Gastroesophageal sphincter (tissue), 4 donors: Measurements from ENCODE around the gene DST. TPM values are rescaled to one million over a fixed set of nuclear protein-coding genes. Genes with fewer than 3 reads are reported as not detected.

Experiments used
- ATAC-seq: fragments of 150-250 bp; one replicate; pipeline ENCODE4 v1.9.1; 2016; ENCODE audit warnings: mild to moderate bottlenecking, moderate library complexity
- H3K27ac ChIP-seq, 4 donors: fragments of 200-600 bp; sonication (generic) in 3 of 4; 1 replicate in 3 of 4; 2 replicates in 1 of 4; pipeline ENCODE4 v1.5.1; 2016 to 2019
- H3K27me3 ChIP-seq: fragments of 200-600 bp; sonication (generic); one replicate; pipeline ENCODE4 v1.5.1; 2019
- H3K36me3 ChIP-seq, 2 donors: fragments of 200-600 bp; sonication (generic); one replicate each; pipeline ENCODE4 v1.5.1; 2019; ENCODE audit warnings: control low read depth in 1 of 2
- H3K4me1 ChIP-seq, 3 donors: fragments of 200-600 bp; sonication (generic); 1 replicate in 2 of 3; 2 replicates in 1 of 3; pipeline ENCODE4 v1.5.1; 2016 to 2019; ENCODE audit warnings: control low read depth in 2 of 3
- H3K4me3 ChIP-seq, 2 donors: fragments of 200-600 bp; sonication (generic); one replicate each; pipeline ENCODE4 v1.5.1; 2019; ENCODE audit warnings: mild to moderate bottlenecking in 1 of 2, moderate library complexity in 1 of 2
- H3K9me3 ChIP-seq, 3 donors: fragments of 200-600 bp; sonication (generic); one replicate each; pipeline ENCODE4 v1.5.1; 2017 to 2019; ENCODE audit warnings: control low read depth in 2 of 3
- EP300 ChIP-seq: sonication (generic); formaldehyde crosslinking; IDR thresholded peaks from one replicate; pipeline ENCODE4 v1.6.1; 2017; ENCODE audit warnings: antibody characterized with exemption, mild to moderate bottlenecking
- POLR2A ChIP-seq, 2 donors: fragments of 450-650 bp; IDR thresholded peaks; one replicate each; pipeline ENCODE4 v1.6.1; 2017; ENCODE audit warnings: antibody characterized with exemption in 2 of 2, mild to moderate bottlenecking in 2 of 2, moderate library complexity in 1 of 2
- POLR2AphosphoS5 ChIP-seq: sonication (generic); formaldehyde crosslinking; IDR thresholded peaks from one replicate; pipeline ENCODE4 v1.6.1; 2017; ENCODE audit warnings: antibody characterized with exemption
- WGBS, 2 donors: methylation state at CpG; one replicate each; pipeline ENCODE4 v1.1.5; 2018; ENCODE audit warnings: low coverage in 1 of 2; 5-methylcytosine and 5-hydroxymethylcytosine counted together
- total RNA-seq, 4 donors: library from RNA; depleted of rRNA; stranded (reverse); fragments of >200 nt; gene quantifications; one replicate each; pipeline ENCODE4 v1.1.0, GENCODE V29; 2016
- TF ChIP-seq, protein P1 (sequence below), 4 experiments: fragments of 200-600 bp in 2 of 4; fragments of 450-650 bp in 2 of 4; sonication (generic) in 1 of 4; IDR thresholded peaks; one replicate each; pipeline ENCODE4 v1.5.1; 2017 to 2019; ENCODE audit warnings: antibody characterized with exemption in 4 of 4, mild to moderate bottlenecking in 2 of 4, moderate library complexity in 2 of 4

Gene DST
- total RNA-seq, 4 donors from 2014 or later, result 442 to 716 (median 661) TPM

DNA sequence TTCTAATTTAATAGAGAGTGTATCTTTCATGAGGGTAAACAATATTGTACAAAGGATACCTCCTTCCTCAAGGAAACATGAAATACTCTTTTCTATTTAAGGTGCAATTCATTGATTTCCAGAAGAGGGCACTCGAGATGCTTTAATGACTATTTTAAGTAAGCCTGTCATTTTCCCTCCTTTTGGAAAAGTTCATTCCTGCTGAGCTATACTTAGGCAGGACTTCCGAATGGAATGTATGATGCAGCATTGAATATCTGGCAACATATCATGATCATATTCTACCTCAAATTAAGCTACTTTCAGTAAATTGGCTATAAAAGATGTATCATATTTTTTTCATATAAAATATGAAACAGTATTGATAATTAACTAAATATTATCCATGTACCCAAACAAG lies 5.0 kb downstream of the DST start:
- TF ChIP-seq POLR2A (IDR thresholded peaks at IDR 0.05) (no peak), EP300 (no peak), POLR2AphosphoS5 (peak; percentile 10)
- TF ChIP-seq, protein P1, sequence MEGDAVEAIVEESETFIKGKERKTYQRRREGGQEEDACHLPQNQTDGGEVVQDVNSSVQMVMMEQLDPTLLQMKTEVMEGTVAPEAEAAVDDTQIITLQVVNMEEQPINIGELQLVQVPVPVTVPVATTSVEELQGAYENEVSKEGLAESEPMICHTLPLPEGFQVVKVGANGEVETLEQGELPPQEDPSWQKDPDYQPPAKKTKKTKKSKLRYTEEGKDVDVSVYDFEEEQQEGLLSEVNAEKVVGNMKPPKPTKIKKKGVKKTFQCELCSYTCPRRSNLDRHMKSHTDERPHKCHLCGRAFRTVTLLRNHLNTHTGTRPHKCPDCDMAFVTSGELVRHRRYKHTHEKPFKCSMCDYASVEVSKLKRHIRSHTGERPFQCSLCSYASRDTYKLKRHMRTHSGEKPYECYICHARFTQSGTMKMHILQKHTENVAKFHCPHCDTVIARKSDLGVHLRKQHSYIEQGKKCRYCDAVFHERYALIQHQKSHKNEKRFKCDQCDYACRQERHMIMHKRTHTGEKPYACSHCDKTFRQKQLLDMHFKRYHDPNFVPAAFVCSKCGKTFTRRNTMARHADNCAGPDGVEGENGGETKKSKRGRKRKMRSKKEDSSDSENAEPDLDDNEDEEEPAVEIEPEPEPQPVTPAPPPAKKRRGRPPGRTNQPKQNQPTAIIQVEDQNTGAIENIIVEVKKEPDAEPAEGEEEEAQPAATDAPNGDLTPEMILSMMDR (IDR thresholded peaks at IDR 0.05), result peak; percentile 55 to 83 (median 76)

DNA sequence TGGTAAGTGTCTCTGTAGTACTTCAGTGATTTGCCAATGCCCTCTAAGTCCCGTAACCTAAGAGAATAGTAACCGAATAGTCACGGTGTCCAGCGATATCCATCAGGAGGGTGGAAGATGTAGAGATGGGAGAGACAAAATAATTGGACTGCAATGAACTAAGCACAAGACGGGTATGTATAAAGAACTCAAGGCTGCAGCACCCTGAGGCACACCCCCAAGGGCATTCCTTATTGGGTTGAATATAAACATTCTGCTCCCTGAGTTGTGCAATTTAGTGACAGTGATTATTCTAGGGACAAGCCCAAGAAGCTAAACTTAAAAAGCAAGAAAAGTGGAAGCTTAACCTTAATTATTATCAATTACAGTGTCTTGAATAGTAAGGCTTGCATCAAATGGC lies 14.6 kb downstream of the DST start:
- no peak overlapping the region for H3K4me3 ChIP-seq
- 92 to 93% methylated on average over 3 to 5 of the region's 5 CpGs for WGBS, 2 donors
- peaks cover 10 to 92% of the 10 kb centered on the region in 2 donors for H3K36me3 ChIP-seq
- H3K9me3 ChIP-seq, result no peaks in the 10 kb centered on the region
- H3K27me3 ChIP-seq, result no peaks in the 10 kb centered on the region
- peaks cover 0 to 8% (median 0%) of the 10 kb centered on the region in 3 donors for H3K4me1 ChIP-seq
- no peak for ATAC-seq
- H3K27ac ChIP-seq, result peak overlapping the region in 1 of 4 donors; percentile 5
- TF ChIP-seq POLR2A (IDR thresholded peaks at IDR 0.05) (no peak), POLR2AphosphoS5 (no peak), EP300 (no peak)
- TF ChIP-seq, protein P1 (IDR thresholded peaks at IDR 0.05), result no peak

More for the DNA sequence above, 5.0 kb downstream of the DST start:
- 3 to 4% methylated on average over 2 of the region's 2 CpGs for WGBS, 2 donors
- no peak overlapping the region for H3K4me3 ChIP-seq
- no peaks in the 10 kb centered on the region for H3K27me3 ChIP-seq
- peak; percentile 66 for ATAC-seq
- peaks cover 6 to 67% of the 10 kb centered on the region in 2 donors for H3K36me3 ChIP-seq
- H3K9me3 ChIP-seq, result no peaks in the 10 kb centered on the region
- H3K4me1 ChIP-seq, result peaks cover 0 to 12% (median 3%) of the 10 kb centered on the region in 3 donors
- H3K27ac ChIP-seq, result peak overlapping the region in 2 of 4 donors; percentile 44 to 56

DNA sequence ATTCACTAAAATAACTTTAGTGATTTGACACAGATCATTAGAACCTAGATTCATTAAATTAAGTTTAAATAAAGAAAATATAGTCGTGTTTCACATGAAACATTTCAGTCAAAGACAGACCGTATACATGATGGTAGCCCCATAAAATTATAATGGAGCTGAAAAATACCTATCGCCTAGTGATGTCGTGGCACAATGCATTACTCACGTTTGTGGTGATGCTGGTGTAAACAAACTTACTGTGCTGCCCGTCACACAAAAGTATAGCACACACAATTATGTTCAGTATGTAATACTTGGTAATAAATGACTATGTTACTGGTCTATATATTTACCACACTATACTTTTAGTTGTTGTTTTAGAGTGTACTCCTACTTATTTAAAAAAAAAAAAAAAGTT lies 17.3 kb downstream of the DST start:
- Histone ChIP-seq H3K27me3 (no peaks in the 10 kb centered on the region), H3K4me3 (no peak overlapping the region), H3K9me3 (no peaks in the 10 kb centered on the region), H3K36me3 (peaks cover 10 to 86% of the 10 kb centered on the region in 2 donors), H3K4me1 (peaks cover 0 to 8% (median 0%) of the 10 kb centered on the region in 3 donors), H3K27ac (no peak overlapping the region)
- ATAC-seq, result no peak
- no peak for TF ChIP-seq POLR2AphosphoS5
- no peak for TF ChIP-seq POLR2A (IDR thresholded peaks at IDR 0.05)
- TF ChIP-seq, protein P1 (IDR thresholded peaks at IDR 0.05), result no peak
- TF ChIP-seq EP300, result no peak
- WGBS, 2 donors, result 91 to 93% methylated on average over 5 to 6 of the region's 6 CpGs

DNA sequence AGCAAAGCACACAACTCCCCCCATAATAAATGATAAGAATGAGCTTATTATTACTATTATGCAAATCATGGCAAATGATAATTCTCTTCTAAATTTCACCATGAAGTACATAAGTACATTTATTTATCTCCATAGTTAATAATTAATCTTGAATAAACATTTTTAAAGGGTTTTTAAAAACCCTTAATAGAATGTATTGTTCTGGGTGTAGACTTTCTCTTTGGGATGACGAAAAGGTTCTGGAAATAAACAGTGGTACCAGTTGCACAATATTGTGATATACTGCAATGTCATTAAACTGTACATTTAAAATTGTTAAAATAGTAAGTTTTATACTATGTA lies 18.0 kb downstream of the DST start:
- Histone ChIP-seq H3K9me3 (no peaks in the 10 kb centered on the region), H3K27me3 (no peaks in the 10 kb centered on the region), H3K27ac (no peak overlapping the region), H3K4me1 (peaks cover 0 to 8% (median 0%) of the 10 kb centered on the region in 3 donors), H3K4me3 (no peak overlapping the region), H3K36me3 (peaks cover 10 to 86% of the 10 kb centered on the region in 2 donors)
- 77 to 80% methylated on average over 1 of the region's 1 CpG for WGBS, 2 donors
- no peak for ATAC-seq
- TF ChIP-seq POLR2A (IDR thresholded peaks at IDR 0.05) (no peak), EP300 (no peak), POLR2AphosphoS5 (no peak)
- TF ChIP-seq, protein P1 (IDR thresholded peaks at IDR 0.05), result no peak

DNA sequence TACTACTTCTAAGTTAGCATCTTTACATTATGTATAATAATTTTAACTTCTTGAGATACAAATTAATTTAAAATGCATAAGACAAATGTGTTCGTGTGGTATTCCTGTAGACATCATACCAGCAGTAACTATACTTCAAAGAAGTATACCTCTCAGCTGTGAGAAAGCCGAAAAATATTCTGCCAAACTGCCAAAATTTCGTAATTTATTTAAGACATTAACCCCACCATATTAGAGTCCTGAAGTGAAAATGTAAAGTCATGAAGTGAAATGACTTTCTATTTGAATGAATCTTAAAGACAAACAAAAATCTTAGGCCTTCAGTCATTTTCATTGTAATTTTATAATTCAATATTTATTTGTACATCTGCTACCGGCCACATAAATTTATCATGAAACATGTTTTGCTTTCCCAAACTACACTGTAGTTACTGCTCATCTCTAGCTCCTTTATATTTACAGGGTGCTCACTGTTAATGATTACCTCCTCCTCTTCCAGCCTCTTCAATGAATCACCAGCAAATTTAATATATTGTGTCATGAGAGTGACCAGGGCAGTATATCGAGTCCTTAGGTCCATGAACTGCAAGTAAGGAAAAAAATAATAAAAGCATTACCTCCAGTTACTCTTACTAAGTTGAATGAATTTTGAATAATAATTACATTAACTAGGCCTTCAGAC lies 18.5 kb downstream of the DST start:
- peaks cover 0 to 8% (median 0%) of the 10 kb centered on the region in 3 donors for H3K4me1 ChIP-seq
- no peak overlapping the region for H3K27ac ChIP-seq
- no peaks in the 10 kb centered on the region for H3K27me3 ChIP-seq
- H3K36me3 ChIP-seq, result peaks cover 10 to 88% of the 10 kb centered on the region in 2 donors
- H3K9me3 ChIP-seq, result no peaks in the 10 kb centered on the region
- no peak overlapping the region for H3K4me3 ChIP-seq
- ATAC-seq, result no peak
- WGBS, 2 donors, result 86 to 88% methylated on average over 5 of the region's 5 CpGs
- TF ChIP-seq, protein P1 (IDR thresholded peaks at IDR 0.05), result no peak
- TF ChIP-seq POLR2A (IDR thresholded peaks at IDR 0.05), result no peak
- TF ChIP-seq POLR2AphosphoS5, result no peak
- no peak for TF ChIP-seq EP300
